Activated CD8-positive, alpha-beta memory T cell treated with anti-CD3 and anti-CD28 coated beads for 4 hours (primary cell): ENCODE data around the gene BRWD1.

Experiments used
- DNase-seq, 2 donors: peaks; one replicate each; pipeline ENCODE4 v3.0.0-alpha.2; 2020; ENCODE audit warnings: low read depth in 2 of 2

Gene BRWD1

GRCh38 chr21:39134288-39134810 is 179.1 kb downstream of the BRWD1 start:
- no peak for DNase-seq
